RWPE2 (cell line): ENCODE results near the gene DPP9.
A peak's percentile ranks its signal among the peaks of the same experiment; 100 is the strongest.

Source experiments
- ATAC-seq: fragments of 200-7000 bp; cut with Tn5 transposase; 3 replicates; pipeline ENCODE4 v1.9.1; 2021; ENCODE audit warnings: low read depth
- DNase-seq: peaks from one replicate; pipeline ENCODE4 v3.0.0-alpha.2; 2020; ENCODE audit warnings: low spot score
- H3K27ac ChIP-seq: fragments of 450-650 bp; 2 replicates; pipeline ENCODE4 v1.5.1; 2017; ENCODE audit warnings: mild to moderate bottlenecking; ENCODE audit not compliant: poor library complexity, severe bottlenecking
- H3K27me3 ChIP-seq: fragments of 250-450 bp; sonication (Bioruptor Pico); 2 replicates; pipeline ENCODE4 v1.5.1; 2021; ENCODE audit warnings: mild to moderate bottlenecking, moderate library complexity; ENCODE audit not compliant: insufficient read depth, poor library complexity, severe bottlenecking
- H3K36me3 ChIP-seq: fragments of 250-450 bp; sonication (Bioruptor Pico); 2 replicates; pipeline ENCODE4 v1.5.1; 2020; ENCODE audit warnings: low read depth, mild to moderate bottlenecking, moderate library complexity
- H3K4me1 ChIP-seq: fragments of 250-450 bp; sonication (Bioruptor Pico); 2 replicates; pipeline ENCODE4 v1.5.1; 2021; ENCODE audit warnings: mild to moderate bottlenecking, moderate library complexity; ENCODE audit not compliant: insufficient read depth, poor library complexity, severe bottlenecking
- H3K4me3 ChIP-seq: fragments of 250-450 bp; sonication (Bioruptor Pico); 2 replicates; pipeline ENCODE4 v1.5.1; 2021; ENCODE audit warnings: mild to moderate bottlenecking, moderate library complexity; ENCODE audit not compliant: severe bottlenecking
- H3K9me3 ChIP-seq: fragments of 250-450 bp; sonication (Bioruptor Pico); 2 replicates; pipeline ENCODE4 v1.5.1; 2021; ENCODE audit warnings: mild to moderate bottlenecking, moderate library complexity; ENCODE audit not compliant: severe bottlenecking
- CTCF ChIP-seq: fragments of 450-650 bp; IDR thresholded peaks from one replicate; pipeline ENCODE4 v1.5.1; 2017; ENCODE audit warnings: mild to moderate bottlenecking, moderate library complexity; ENCODE audit not compliant: poor library complexity, severe bottlenecking

The DPP9 gene

GRCh38 chr19:4740092-4740491 is 16.4 kb upstream of the DPP9 start:
- peaks cover 8% of the 10 kb centered on the region for H3K4me1 ChIP-seq
- no peaks in the 10 kb centered on the region for H3K9me3 ChIP-seq
- DNase-seq (no peak), ATAC-seq (no peak)
- H3K27me3 ChIP-seq, result no peaks in the 10 kb centered on the region
- no peak overlapping the region for H3K4me3 ChIP-seq
- no peak overlapping the region for H3K27ac ChIP-seq
- TF ChIP-seq CTCF, result no peak
- no peaks in the 10 kb centered on the region for H3K36me3 ChIP-seq

- H3K27me3 ChIP-seq, result no peaks in the 10 kb centered on the region
- no peaks in the 10 kb centered on the region for H3K36me3 ChIP-seq
- DNase-seq (no peak), ATAC-seq (no peak)
- no peak for TF ChIP-seq CTCF
- no peak overlapping the region for H3K27ac ChIP-seq
- H3K9me3 ChIP-seq, result no peaks in the 10 kb centered on the region
- H3K4me1 ChIP-seq, result no peaks in the 10 kb centered on the region
- no peak overlapping the region for H3K4me3 ChIP-seq
These were observed 15.1 kb upstream of the DPP9 start for GRCh38 chr19:4738734-4739133.

- Histone ChIP-seq H3K27ac (no peak overlapping the region), H3K4me3 (no peak overlapping the region), H3K4me1 (no peaks in the 10 kb centered on the region), H3K9me3 (no peaks in the 10 kb centered on the region), H3K27me3 (no peaks in the 10 kb centered on the region), H3K36me3 (no peaks in the 10 kb centered on the region)
- ATAC-seq (no peak), DNase-seq (no peak)
- no peak for TF ChIP-seq CTCF
These were observed 14.4 kb upstream of the DPP9 start for GRCh38 chr19:4737955-4738600.

- H3K4me1 ChIP-seq, result no peaks in the 10 kb centered on the region
- no peaks in the 10 kb centered on the region for H3K27me3 ChIP-seq
- no peak for DNase-seq
- TF ChIP-seq CTCF, result no peak
- H3K36me3 ChIP-seq, result no peaks in the 10 kb centered on the region
- no peak overlapping the region for H3K27ac ChIP-seq
- no peak for ATAC-seq
- no peak overlapping the region for H3K4me3 ChIP-seq
- no peaks in the 10 kb centered on the region for H3K9me3 ChIP-seq
These were observed 10.2 kb upstream of the DPP9 start for GRCh38 chr19:4733755-4734345.

- TF ChIP-seq CTCF, result peak; percentile 86
- H3K4me1 ChIP-seq, result no peaks in the 10 kb centered on the region
- no peaks in the 10 kb centered on the region for H3K36me3 ChIP-seq
- ATAC-seq (peak; percentile 86), DNase-seq (no peak)
- no peaks in the 10 kb centered on the region for H3K27me3 ChIP-seq
- no peak overlapping the region for H3K27ac ChIP-seq
- H3K9me3 ChIP-seq, result no peaks in the 10 kb centered on the region
- no peak overlapping the region for H3K4me3 ChIP-seq
These were observed 9.1 kb upstream of the DPP9 start for GRCh38 chr19:4732680-4733114.
